Stimulated activated CD4-positive, alpha-beta T cell treated with anti-CD3 and anti-CD28 coated beads, Interleukin-4, amount 100 ng/mL, for 4 hours (primary cell): ENCODE measurements around the gene DUSP5.

ENCODE experiments used
- DNase-seq, 2 experiments: peaks; one replicate each; pipeline ENCODE4 v3.0.0-alpha.2; 2020

Gene DUSP5

DNA sequence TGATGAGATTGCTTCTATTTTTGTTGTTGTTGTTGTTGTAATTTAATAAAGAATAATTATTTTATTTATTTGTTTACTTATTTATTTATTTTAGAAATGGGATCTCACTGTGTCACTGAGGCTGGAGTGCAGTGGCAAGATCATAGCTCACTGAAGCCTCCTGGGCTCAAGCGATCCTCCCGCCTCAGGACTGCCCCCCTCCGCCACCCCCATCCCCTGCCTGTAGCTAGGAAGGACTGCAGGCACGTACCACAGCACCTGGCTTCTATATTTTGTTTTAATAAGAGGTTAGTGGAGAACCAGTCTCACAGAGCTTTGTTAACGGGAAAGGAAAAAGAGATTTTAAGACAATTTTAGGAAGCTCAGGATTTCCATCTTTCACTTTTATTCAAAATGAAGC is 50.3 kb downstream of the DUSP5 start:
- no peak for DNase-seq

DNA sequence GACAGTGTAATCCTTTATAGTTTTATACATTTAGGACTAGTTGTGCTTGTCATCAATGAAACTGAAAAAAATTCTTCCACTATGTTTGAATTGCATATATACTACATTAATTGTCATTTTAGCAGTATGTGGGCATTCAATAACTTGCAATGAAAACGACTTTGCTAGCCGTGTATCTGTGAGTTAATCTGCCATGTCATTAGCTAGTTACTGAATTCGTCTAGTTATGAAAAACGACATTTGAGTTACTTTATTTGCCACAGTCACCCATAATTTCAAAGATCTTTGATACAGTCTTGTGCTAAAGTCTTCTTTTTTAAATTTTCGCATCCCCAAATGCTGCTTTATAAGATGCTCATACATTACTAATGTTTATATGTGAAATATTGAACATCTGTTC is 51.5 kb downstream of the DUSP5 start:
- no peak for DNase-seq

DNA sequence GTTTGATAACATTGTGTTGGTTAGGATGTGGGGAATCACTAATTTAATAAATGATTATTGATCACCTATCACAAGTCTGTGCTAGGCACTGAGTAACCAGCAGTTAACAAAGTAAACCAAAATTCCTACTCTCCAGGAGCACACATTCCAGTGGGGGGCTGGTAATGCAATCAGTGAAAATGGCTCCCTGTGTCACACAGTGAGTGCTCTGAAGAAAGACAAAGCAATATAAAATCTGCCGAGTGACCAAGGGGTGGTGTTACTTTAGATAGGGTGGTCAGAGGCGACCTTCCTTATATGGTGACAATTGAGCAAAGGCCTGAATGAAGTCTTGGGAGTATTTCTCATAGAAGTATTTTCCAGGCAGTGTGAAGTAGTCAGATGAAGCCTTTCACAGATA is 56.2 kb downstream of the DUSP5 start:
- DNase-seq = no peak

DNA sequence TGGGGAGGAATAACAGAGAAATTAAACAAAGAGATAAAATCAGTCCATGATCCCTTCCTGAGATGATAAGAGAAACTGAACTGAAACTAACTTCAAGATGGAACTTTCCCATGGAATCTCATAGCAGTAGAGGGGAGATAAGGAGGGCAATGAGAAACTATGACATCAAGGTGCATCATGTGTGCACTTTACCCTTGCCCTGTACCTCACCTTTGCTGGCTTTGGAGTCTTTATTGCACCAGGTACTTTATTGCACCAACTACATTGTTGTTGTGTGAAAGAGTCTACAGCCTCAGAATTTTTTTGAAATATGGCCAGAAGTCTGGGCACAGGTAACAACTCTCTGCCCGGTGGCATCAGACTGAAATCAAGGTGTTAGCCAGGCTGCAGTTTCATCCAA is 58.6 kb downstream of the DUSP5 start:
- DNase-seq = no peak

DNA sequence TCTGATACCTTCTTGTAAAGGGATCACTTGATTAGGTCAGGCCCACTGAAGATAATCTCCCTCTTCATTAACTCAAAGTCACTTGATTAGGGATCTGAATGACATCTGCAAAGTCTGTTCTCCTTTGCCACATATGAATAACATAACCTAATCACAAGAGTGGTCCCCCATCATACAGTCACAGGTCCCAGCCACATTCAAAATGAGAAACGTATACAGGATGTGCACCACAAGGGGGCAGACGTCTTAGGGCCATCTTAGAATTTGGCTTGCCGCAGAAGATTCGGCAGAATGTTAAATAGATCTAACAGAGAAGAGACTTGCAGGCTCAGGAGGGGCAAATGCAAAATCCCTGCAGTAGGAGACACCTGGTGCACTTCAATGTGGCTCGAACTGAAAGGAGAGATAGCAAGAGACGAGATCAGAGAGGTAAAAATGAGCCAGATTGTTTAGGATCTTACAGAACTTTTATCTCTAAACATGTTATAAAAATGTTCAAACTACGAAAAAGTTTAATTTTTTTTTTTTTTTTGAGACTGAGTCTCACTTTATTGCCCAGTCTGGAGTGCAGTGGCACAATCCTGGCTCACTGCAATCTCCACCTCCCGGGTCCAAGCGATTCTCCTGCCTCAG is 59.4 kb downstream of the DUSP5 start:
- DNase-seq = peak; percentile 54 to 58

DNA sequence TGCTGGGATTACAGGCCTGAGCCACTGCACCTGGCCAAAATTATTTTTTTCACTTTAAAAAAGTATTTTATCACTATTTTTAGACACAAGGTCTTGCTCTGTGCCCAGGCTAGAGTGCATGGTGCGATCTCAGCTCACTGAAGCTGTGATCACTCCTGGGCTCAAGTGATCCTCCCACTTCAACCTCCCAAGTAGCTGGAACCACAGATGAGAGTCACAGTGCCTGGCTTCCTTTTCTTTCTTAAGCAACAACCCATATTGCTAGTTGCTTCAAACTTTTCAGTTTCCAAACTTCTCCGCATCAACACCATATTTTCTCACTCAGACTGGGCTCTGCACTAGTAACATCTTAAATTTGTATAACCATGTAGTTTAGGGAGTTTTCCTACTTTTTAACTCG is 60.3 kb downstream of the DUSP5 start:
- no peak for DNase-seq

DNA sequence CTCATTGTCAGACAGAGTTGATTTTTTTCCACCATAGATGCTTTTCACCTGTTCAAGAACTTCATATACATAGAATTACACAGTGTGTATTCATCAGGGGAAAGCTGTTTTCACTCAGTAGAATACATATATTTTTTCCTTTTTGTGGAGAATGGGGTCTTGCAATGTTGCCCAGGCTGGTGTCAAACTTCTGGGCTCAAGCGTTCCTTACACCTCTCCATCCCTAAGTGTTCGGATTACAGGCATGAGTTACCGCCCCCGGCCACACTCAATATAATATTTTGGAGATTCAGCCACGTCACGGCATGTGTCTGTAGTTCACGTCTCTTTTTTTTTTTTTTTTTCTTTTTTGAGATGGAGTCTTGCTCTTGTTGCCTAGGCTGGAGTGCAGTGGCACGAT is 62.3 kb downstream of the DUSP5 start:
- no peak for DNase-seq
